Activated T-cell treated with anti-CD3 and anti-CD28 coated beads, Interleukin-2, amount 50 U/mL, for 24 hours (primary cell): ENCODE measurements around the gene MLH3.
"Not testable (repeated sequence)": the region's sequence is repeated elsewhere in the genome, so short reads cannot be mapped to it uniquely, and the experiment has no call there.

Experiments
- DNase-seq: peaks from one replicate; pipeline ENCODE4 v3.0.0-alpha.2; 2020
- H3K27ac Mint-ChIP-seq: 2 replicates; pipeline ENCODE4 v1.8.0; 2020; ENCODE audit warnings: mild to moderate bottlenecking, mixed read lengths
- H3K27me3 Mint-ChIP-seq: 2 replicates; pipeline ENCODE4 v1.8.0; 2020; ENCODE audit warnings: mixed read lengths
- H3K36me3 Mint-ChIP-seq: 2 replicates; pipeline ENCODE4 v1.8.0; 2020; ENCODE audit warnings: low read depth, mixed read lengths
- H3K4me1 Mint-ChIP-seq: 2 replicates; pipeline ENCODE4 v1.8.0; 2020; ENCODE audit warnings: low read depth, mixed read lengths
- H3K4me3 Mint-ChIP-seq: 2 replicates; pipeline ENCODE4 v1.8.0; 2020; ENCODE audit warnings: mild to moderate bottlenecking, moderate library complexity, mixed read lengths
- H3K9me3 Mint-ChIP-seq: 2 replicates; pipeline ENCODE4 v1.8.0; 2020; ENCODE audit warnings: mixed read lengths

Gene MLH3

DNA sequence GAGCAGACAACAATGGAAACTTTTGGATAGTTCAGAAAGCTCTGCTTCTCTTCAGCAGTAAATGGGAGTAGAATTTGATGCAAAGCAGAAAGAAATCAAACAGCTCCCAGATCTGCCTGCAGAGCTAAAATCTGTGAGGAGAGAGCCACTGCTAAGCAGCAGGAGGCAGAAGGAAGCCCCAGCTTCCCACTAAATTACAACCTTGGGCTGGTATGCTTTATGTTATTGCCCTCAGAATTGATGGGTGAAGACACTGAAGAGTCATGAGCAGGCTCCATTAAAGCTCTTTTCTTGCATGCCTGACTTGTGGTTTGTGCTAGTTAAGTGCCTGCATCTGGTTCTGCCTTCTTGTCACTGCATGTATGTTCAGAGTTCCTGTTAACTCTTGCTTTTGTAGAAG is 26.5 kb upstream of the MLH3 start:
- Mint-ChIP-seq H3K27me3 (no peaks in the 10 kb centered on the region), H3K36me3 (peaks cover 21% of the 10 kb centered on the region), H3K4me3 (no peak overlapping the region), H3K27ac (no peak overlapping the region), H3K9me3 (no peaks in the 10 kb centered on the region), H3K4me1 (peaks cover under 1% of the 10 kb centered on the region)
- no peak for DNase-seq

GRCh38 chr14:75070383-75070782 is 19.1 kb upstream of the MLH3 start:
- Mint-ChIP-seq H3K27me3 (no peaks in the 10 kb centered on the region), H3K4me3 (no peak overlapping the region), H3K4me1 (peaks cover 4% of the 10 kb centered on the region), H3K27ac (no peak overlapping the region), H3K9me3 (no peaks in the 10 kb centered on the region), H3K36me3 (no peaks in the 10 kb centered on the region)
- DNase-seq: no peak

GRCh38 chr14:75069811-75070145 is 18.5 kb upstream of the MLH3 start:
- H3K4me1 Mint-ChIP-seq: peaks cover 4% of the 10 kb centered on the region
- DNase-seq: no peak
- no peak overlapping the region for H3K4me3 Mint-ChIP-seq
- H3K9me3 Mint-ChIP-seq: no peaks in the 10 kb centered on the region
- no peaks in the 10 kb centered on the region for H3K27me3 Mint-ChIP-seq
- H3K27ac Mint-ChIP-seq: peak overlapping the region; percentile 74
- H3K36me3 Mint-ChIP-seq: no peaks in the 10 kb centered on the region

- Mint-ChIP-seq H3K27ac (peak within 1 kb of the TSS; percentile 74), H3K27me3 (no peaks in the 10 kb centered on the region), H3K36me3 (no peaks in the 10 kb centered on the region), H3K4me3 (no peak within 1 kb of the TSS), H3K9me3 (no peaks in the 10 kb centered on the region), H3K4me1 (peaks cover 8% of the 10 kb centered on the region)
- peak; percentile 86 for DNase-seq
Measured at GRCh38 chr14:75069121-75069810, 18.0 kb upstream of the MLH3 start, which contains the start of gene ZC2HC1C. Gene ZC2HC1C, plus strand, starts transcription at chr14:75069641. Its CDS starts 933 bp downstream, at chr14:75070574.

DNA sequence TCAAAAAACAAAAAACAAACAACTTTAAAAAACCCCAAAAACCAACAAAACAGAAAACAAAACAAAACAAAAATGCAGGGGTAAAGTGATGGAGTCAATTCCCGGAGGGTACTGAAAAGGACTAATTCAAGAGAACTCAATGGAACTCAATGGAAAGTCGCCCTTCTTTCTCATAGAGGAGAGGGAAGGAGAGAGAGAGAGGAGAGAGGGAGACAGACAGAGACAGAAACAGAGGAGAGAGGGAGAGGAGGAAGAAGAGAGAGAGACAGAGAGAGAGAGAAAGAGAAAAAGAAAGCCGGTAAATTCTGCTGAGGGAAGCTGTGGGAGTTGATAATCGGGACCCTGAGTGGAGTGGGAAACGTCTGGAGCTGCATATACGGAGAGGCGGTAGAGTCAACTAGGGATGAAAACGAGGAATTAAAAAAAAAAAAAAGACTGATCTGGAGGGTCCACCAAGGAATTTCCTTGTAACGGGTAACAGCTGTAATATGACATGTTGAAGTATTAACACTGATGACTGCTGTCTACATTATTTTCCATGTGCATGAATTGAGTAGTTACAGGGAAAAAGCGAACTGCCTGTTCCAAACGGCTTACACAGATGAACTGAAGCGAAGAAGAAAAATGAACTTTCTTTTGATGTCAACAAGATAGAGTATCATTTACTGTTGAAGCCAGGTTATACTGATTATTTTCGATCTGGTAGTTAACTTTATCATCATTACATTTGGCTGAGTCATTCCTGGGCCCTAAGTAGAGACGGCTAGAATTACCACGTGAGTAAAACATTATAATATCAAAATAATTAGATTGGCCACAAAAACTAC is 17.2 kb upstream of the MLH3 start:
- no peak overlapping the region for H3K4me3 Mint-ChIP-seq
- peaks cover 6% of the 10 kb centered on the region for H3K36me3 Mint-ChIP-seq
- H3K4me1 Mint-ChIP-seq: peaks cover 12% of the 10 kb centered on the region
- H3K27ac Mint-ChIP-seq: no peak overlapping the region
- H3K9me3 Mint-ChIP-seq: no peaks in the 10 kb centered on the region
- H3K27me3 Mint-ChIP-seq: no peaks in the 10 kb centered on the region
- DNase-seq: no peak

DNA sequence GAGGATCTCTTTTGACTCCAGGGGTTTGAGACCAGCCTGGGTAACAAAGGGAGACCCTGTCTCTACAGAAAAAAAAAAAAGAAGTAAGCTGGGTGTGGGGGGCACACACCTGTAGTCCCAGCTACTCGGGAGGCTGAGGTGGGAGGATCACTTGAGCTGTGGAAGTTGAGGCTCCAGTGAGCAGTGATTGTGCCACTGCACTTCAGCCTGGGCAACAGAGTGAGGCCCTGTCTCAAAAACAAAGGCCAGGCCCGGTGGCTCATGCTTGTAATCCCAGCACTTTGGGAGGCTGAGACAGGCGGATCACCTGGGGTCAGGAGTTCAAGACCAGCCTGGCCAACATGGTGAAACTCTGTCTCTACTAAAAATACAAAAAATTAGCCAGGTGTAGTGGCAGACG is 16.5 kb upstream of the MLH3 start:
- not testable (repeated sequence) for H3K27ac Mint-ChIP-seq, H3K4me3 Mint-ChIP-seq, DNase-seq, H3K9me3 Mint-ChIP-seq, H3K27me3 Mint-ChIP-seq
- H3K36me3 Mint-ChIP-seq: peaks cover 13% of the 10 kb centered on the region
- peaks cover 18% of the 10 kb centered on the region for H3K4me1 Mint-ChIP-seq

DNA sequence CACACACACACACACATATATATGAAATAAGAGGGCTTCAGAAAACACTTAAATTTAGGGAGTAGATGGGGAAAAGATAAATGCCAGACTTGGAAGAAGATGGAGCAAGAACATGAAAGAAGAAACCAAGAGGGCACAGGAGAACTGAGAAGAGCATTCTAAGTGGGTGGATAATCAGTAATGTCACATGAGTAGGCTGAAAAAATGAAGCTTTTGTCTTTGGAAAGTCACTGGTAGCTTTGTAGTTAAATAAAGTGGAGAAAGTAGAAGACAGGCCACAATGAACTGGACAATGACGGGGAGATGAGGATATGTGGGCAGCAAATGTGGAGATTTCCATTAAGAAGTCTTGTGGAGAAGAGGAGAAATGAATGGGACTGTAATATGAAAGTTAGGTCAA is 15.9 kb upstream of the MLH3 start:
- Mint-ChIP-seq H3K4me3 (no peak overlapping the region), H3K36me3 (peaks cover 16% of the 10 kb centered on the region), H3K9me3 (no peaks in the 10 kb centered on the region), H3K27ac (no peak overlapping the region), H3K4me1 (peaks cover 22% of the 10 kb centered on the region), H3K27me3 (no peaks in the 10 kb centered on the region)
- DNase-seq: no peak

DNA sequence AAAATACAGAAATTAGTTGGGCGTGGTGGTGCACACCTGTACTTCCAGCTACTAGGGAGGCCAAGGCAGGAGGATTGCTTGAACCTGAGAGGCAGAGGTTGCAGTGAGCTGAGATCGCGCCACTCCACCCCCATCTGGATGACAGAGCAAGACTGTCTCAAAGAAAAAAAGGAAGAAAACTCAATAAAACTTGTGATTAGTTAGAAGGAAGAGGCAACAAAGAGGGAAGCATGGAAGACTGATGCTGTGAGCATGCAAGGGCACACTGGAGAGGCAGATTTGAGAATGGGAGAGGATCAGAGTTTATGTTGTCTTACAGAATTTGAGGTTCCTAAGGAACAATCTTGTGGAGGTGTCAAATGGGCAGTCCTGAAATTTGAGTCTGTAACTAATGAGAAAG is 15.4 kb upstream of the MLH3 start:
- Mint-ChIP-seq H3K9me3 (no peaks in the 10 kb centered on the region), H3K27me3 (no peaks in the 10 kb centered on the region), H3K36me3 (peaks cover 17% of the 10 kb centered on the region)

GRCh38 chr14:75064205-75064567 is 12.9 kb upstream of the MLH3 start:
- Mint-ChIP-seq H3K27me3 (no peaks in the 10 kb centered on the region), H3K36me3 (peaks cover 43% of the 10 kb centered on the region), H3K4me3 (peak overlapping the region; percentile 100), H3K27ac (peak overlapping the region; percentile 98), H3K4me1 (peaks cover 37% of the 10 kb centered on the region), H3K9me3 (no peaks in the 10 kb centered on the region)
- no peak for DNase-seq

More for the DNA sequence above, 15.4 kb upstream of the MLH3 start:
- peaks cover 23% of the 10 kb centered on the region for H3K4me1 Mint-ChIP-seq
- H3K27ac Mint-ChIP-seq: no peak overlapping the region
- H3K4me3 Mint-ChIP-seq: no peak overlapping the region
- no peak for DNase-seq

DNA sequence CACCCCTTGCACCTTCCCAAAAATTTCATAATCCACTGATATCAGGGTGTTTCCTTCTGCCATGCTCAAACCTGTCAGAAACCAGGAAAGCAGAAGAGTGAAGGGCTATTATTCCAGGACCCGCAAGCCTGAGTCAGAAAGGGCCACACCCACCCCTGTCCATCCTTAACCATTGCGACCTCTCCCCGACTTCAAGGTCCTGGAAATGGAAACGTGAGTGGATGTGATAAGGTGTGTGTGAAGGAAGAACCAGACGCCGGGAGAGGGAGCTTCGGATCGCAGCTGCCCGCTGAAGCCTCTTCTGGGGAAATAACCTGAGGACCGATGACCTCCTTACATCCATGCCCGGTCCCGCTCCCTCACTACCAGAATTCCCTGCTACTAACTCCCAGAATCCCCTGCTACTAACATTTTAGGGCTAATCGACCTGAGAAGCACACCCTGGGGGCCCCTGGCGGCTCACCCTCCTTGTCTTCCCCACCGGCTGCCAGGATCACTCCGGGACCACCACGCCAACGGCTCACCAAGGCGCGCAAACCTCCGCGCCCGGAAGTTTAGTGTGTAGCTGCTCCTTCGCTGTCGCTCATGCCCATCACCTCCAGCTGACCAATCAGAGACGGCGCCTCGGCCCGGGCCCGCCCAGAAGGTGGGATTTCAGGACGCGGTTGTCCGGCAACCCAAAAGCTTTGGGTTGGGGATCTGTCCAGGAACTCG is 12.4 kb upstream of the MLH3 start, which contains the start of gene ACYP1:
Gene ACYP1, minus strand, starts transcription at position 534 of the 714 bp plus-strand sequence. Its CDS starts 471 bp downstream, at position 63.
- H3K4me1 Mint-ChIP-seq: peaks cover 37% of the 10 kb centered on the region
- peaks cover 47% of the 10 kb centered on the region for H3K36me3 Mint-ChIP-seq
- H3K4me3 Mint-ChIP-seq: peak within 1 kb of the TSS; percentile 100
- H3K9me3 Mint-ChIP-seq: no peaks in the 10 kb centered on the region
- H3K27ac Mint-ChIP-seq: peak within 1 kb of the TSS; percentile 98
- peak; percentile 96 for DNase-seq
- no peaks in the 10 kb centered on the region for H3K27me3 Mint-ChIP-seq

- H3K4me3 Mint-ChIP-seq: peak overlapping the region; percentile 100
- peak overlapping the region; percentile 98 for H3K27ac Mint-ChIP-seq
- H3K9me3 Mint-ChIP-seq: no peaks in the 10 kb centered on the region
- H3K4me1 Mint-ChIP-seq: peaks cover 37% of the 10 kb centered on the region
- no peaks in the 10 kb centered on the region for H3K27me3 Mint-ChIP-seq
- H3K36me3 Mint-ChIP-seq: peaks cover 51% of the 10 kb centered on the region
- DNase-seq: no peak
Measured at GRCh38 chr14:75063013-75063412, 11.7 kb upstream of the MLH3 start.

DNA sequence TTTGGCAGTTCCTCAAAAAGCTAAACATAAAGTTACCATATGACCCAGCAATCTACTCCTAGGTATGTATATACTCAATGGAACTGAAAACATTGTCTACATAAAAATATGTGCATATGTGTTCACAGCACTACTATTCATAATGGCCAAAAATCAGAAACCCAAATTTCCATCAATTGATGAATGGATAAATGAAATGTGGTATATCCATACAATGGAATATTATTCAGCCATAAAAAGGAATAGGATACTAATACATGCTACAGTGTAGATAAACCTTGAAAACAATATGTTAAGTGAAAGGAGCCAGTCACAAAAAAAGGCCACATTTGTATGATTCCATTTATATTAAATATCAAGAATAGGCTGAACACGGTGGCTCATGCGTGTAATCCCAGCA is 9.2 kb upstream of the MLH3 start:
- no peak overlapping the region for H3K27ac Mint-ChIP-seq
- no peaks in the 10 kb centered on the region for H3K27me3 Mint-ChIP-seq
- DNase-seq: no peak
- H3K4me3 Mint-ChIP-seq: no peak overlapping the region
- peaks cover 43% of the 10 kb centered on the region for H3K4me1 Mint-ChIP-seq
- no peaks in the 10 kb centered on the region for H3K9me3 Mint-ChIP-seq
- peaks cover 69% of the 10 kb centered on the region for H3K36me3 Mint-ChIP-seq

DNA sequence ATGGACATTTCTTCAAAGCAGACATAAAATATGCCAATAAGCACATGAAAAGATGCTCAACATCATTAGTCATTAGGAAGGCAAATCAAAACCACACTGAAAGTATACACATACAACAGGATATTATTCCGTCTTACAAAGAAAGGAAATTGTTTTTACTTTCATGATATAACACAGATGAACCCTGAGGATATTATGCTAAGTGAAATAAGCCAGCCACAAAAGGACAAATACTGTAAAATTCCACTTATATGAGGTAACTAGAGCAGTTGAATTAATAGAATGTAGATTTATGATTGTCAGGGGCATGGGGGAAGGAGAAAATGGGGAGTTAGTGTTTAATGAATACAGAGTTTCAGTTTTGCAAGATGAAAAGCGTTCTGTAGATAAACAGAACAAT is 8.4 kb upstream of the MLH3 start:
- H3K9me3 Mint-ChIP-seq: no peaks in the 10 kb centered on the region
- no peak for DNase-seq

DNA sequence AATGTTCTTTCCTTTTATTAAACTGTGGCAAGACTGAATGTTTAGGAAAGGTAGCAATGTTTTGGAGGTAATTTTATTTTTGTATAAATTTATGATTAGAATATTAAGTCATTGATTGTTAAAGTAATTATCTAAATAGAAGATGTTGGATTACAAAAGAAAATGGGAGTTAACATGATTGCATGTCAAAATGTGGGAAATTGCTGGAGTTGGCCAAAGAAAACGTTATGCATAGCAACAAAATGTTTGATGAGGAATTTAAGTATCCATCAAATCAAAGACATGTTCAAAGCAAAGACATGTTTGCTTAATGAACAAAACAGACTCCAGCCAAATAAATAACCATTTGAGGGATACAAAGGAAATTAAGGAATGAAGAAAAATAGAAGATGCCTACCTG is 3.2 kb upstream of the MLH3 start:
- peaks cover 74% of the 10 kb centered on the region for H3K36me3 Mint-ChIP-seq
- no peak overlapping the region for H3K27ac Mint-ChIP-seq
- H3K4me1 Mint-ChIP-seq: peaks cover 50% of the 10 kb centered on the region
- no peak overlapping the region for H3K4me3 Mint-ChIP-seq
- no peaks in the 10 kb centered on the region for H3K27me3 Mint-ChIP-seq
- H3K9me3 Mint-ChIP-seq: no peaks in the 10 kb centered on the region
- no peak for DNase-seq

More for the DNA sequence above, 8.4 kb upstream of the MLH3 start:
- Mint-ChIP-seq H3K27me3 (no peaks in the 10 kb centered on the region), H3K27ac (no peak overlapping the region), H3K36me3 (peaks cover 73% of the 10 kb centered on the region), H3K4me3 (no peak overlapping the region), H3K4me1 (peaks cover 43% of the 10 kb centered on the region)
